SKM-1 treated with dmso at 0.1 percent for 144 hours (cell line): ENCODE measurements around the gene ARHGAP23.

Source experiments
- DNase-seq: peaks from one replicate; lab custom pipeline; 2025; ENCODE audit not compliant: unreplicated experiment; lab: John Stamatoyannopoulos, UW

ARHGAP23 gene

DNA sequence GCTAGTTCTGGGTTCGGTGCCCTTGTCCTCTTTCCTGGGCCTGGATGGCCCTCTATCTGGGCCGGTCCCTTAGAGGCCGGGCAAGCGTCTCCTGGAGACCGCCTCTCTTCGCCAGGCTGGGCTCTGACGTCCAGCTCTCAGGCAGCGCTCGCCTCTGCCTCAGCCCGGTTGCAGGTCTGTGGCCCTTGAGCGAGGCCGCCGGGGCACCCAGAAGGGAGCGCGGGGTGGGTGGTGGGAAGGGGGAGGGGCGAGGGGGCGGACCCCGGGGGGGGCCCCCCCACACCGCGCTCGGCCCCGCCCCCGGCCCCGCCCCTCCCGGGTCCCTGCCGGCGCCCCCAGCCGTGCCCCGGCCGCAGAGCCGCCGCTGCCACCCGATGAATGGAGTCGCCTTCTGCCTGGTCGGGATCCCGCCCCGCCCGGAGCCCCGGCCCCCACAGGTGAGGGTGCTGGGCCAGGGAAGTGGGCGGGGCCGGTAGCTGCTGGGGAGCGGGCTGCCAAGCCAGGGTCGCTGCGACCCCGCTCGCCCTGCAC is at the start of gene ARHGAP23:
TSS of gene ARHGAP23 (plus strand) at position 353 of the 531 bp plus-strand sequence. CDS start at position 375, 22 bp downstream.
- DNase-seq, result no peak

DNA sequence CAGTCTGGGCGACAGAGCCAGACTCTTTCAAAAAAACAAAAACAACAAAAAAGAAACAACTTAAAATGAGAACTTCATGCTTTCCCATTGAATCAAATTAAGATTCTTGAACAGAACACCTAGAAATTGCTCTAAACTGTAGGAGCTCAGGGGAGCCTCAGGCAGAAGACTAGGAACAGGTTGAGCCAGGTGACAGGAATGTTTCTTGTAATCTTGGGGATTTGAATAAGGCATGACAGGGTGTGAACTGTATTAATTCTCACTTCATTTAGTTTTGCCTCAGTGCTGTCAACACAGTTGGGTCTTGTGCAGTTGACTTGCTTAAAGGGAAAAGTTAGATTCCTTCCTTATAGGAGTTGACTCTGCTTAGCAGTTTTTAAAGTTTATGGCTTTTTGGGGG is 48.8 kb upstream of the ARHGAP23 start:
- no peak for DNase-seq

- no peak for DNase-seq
Observed at GRCh38 chr17:38395090-38395489, 33.2 kb upstream of the ARHGAP23 start.

GRCh38 chr17:38397227-38397626 is 31.0 kb upstream of the ARHGAP23 start:
- DNase-seq, result no peak

DNA sequence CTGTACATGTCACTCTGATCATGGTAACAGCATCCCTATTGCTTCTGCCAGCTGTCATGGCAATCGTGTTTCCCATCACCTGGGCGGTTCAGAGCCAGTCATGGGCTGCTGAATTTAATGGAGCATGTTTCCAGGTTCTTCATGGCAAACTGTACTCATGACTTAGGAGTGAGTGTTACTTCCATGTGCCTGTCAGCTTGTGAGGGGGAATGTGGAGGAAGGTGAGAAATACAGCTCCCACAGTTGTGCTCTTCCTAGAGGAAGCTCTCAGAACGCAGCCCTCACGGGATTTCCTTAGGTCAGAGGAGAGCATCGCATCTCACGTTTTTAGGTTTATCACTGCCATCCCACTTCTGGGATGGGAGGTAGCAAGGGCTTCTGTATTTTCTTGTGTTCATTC is 28.0 kb upstream of the ARHGAP23 start:
- no peak for DNase-seq

DNA sequence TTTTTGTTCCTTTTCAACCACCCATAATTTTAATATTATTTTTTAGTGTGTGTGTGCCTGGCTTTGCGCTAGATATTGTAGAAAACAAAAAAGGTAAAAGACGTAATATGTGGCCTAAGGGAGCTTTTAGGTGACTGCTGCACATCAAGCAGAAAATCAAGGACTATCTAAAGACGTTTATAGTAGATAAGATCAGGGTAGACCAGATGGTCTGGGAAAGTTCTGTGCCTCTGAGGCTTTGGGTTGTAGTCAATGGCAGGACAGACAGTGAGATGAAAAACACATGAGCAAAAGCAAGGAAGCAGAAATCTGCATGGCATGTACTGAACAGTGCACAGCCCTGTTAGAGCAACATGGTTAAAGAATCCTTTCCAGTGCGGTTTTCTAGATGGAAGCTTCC is 26.8 kb upstream of the ARHGAP23 start:
- no peak for DNase-seq

GRCh38 chr17:38402897-38403296 is 25.4 kb upstream of the ARHGAP23 start:
- no peak for DNase-seq

DNA sequence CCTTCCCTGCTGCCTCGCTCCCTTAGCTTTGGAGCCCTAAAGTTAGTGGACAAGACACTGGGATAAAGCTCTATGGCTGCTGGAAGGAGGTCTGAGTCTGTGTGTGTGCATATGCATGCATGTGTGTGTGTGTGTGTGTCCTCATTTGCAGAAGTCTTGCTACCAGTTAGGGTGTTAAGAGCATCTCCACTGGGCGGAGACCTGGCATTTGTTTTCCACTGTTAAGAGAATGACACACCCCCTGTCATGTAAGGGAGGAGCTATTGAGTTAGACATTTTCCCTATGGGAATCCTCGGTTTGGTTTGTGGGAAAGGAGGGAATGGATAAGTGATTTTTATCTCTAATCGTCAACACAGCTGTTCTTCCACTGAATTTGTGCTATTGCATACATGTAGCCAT is 24.8 kb upstream of the ARHGAP23 start:
- DNase-seq, result no peak

GRCh38 chr17:38404174-38404943 is 23.9 kb upstream of the ARHGAP23 start:
- no peak for DNase-seq

GRCh38 chr17:38405654-38406053 is 22.6 kb upstream of the ARHGAP23 start:
- DNase-seq, result no peak

DNA sequence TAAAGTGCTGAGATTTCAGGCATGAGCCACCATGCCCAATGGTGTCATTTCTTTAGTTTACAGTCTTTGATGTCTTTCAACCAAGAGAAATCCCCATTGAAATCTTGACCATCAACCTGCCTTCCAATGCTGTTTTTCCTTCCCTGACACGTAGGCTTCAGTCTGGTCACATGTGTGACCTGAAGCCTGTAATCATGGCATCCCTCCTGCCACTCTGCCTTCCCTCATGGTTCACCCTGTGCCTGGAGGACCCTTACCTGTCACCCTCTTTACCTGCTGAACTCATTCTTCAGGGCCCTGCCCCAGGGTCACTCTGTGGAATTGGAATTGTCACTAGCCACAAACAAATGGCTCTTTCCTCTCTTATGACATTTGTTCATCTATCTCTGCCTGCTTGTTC is 18.1 kb upstream of the ARHGAP23 start:
- DNase-seq, result no peak

- DNase-seq, result peak; percentile 55
Observed at GRCh38 chr17:38415250-38416194, 12.7 kb upstream of the ARHGAP23 start.

- DNase-seq, result peak; percentile 63
Observed at GRCh38 chr17:38416840-38417209, 11.4 kb upstream of the ARHGAP23 start.

- peak; percentile 37 for DNase-seq
Observed at GRCh38 chr17:38417210-38417951, 10.9 kb upstream of the ARHGAP23 start.

DNA sequence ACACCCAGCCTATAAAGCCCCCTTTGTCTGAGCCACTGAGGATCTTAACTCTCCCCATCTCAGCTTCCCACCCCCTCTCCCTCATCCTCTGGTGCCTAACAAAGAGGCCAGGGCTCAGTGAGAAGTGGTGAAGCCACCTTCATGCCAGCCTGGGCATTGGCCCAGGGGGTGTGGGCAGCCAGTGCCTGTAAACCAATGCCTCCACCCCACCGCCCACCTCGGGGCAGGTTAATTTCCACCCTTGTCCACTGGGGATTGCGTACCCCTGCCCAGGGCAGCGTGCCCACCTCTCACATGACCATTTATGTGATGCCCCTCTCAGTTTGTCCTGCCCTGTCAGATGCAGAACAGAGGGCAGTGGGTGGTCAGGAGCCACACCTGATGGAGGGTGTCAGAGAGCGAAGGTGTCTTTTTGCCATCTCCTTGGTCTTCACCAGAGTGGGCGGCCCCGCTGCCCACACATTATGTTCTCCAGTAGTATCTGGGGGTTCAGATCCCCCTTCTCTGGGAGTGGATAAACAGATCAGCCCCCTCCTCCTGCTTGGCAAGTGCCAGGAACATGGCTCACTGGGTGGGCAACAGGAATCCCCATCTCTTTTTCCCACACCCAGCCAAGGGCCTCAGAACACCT is 10.1 kb upstream of the ARHGAP23 start:
- no peak for DNase-seq

DNA sequence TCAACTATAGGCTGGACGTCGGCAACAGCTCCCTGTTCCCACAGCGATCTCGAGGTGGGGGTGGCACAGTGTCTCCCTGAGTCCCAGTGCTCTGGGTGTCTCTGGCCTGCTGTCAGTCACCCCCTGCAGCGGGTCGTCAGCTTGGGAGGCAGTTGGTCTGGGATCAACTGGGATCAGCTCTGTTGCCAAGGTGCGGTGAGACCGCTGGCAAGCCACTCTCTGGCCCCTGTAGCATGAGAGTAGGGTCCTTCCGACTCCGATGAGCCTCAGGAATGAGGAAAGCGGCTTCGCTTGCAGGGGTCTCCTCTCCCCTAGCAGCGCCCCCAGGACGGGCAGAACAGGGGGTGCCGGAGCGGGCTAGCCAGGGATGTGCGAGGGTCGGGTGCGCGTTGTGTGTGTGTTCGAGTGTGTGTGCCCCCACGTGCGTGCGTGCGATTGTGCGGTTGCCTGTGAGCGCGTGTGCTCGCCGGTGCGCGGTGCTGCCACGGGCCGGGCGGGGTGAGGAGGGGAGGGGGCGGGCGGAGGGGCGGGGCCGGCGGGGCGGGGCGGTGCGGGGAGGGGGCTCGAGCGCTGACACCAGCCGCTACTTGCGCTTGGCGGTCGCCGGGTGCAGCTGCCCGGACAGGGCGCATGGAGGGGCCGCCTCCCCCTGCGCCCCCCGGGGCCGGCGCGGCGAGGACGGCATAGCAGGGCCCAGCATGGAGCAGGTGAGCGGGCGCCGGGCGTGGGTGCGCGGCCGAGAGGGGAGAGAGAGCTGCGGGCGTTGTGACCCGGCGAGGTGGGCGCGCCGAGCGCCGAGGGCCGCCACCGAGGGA is 9.4 kb upstream of the ARHGAP23 start:
- no peak for DNase-seq

- no peak for DNase-seq
Observed at GRCh38 chr17:38419508-38419981, 8.7 kb upstream of the ARHGAP23 start.

- DNase-seq, result no peak
Observed at GRCh38 chr17:38420518-38420917, 7.7 kb upstream of the ARHGAP23 start.

DNA sequence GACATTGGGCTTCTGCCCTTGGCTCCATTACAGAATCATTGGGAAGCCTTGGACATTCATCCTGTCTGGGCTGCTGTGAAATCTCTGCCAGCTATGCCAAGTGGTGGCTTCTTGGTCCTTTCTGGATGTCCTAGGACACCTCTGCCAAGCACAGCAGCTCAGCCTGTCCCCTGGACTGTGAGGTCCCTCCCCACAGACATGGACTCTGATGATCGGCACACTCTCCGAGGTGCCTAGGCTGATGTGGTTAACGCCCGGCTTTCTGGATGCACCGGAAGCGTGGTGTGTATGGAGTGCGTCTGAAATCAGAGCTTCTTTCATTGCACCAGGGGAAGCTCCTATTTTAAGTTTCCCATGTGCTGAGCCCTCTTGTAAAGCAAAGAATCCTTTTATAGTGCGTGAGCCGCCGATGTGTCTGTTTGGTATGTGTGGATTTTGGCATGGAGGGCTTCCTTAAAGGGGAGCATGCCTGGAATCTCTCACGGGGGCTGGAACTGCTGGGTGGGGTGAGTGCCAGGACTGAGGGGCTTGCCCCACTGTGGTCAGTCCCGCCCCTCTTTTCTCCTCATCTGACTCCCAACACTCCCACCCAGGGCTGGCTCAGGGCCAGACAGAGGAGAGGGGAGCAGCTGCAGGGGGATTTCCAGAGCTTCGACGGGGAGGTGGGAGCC is 7.0 kb upstream of the ARHGAP23 start:
- no peak for DNase-seq
